GM18499 (cell line): Measurements from ENCODE around the gene SLC35B2.

ENCODE experiments used
- ATAC-seq: cut with Tn5 transposase; IDR thresholded peaks from one replicate; pipeline ENCODE4 v1.9.1; 2021; ENCODE audit warnings: moderate number of reproducible peaks; ENCODE audit not compliant: insufficient read depth, unreplicated experiment

Gene SLC35B2

GRCh38 chr6:44224029-44224964 lies 33.0 kb downstream of the SLC35B2 start:
- ATAC-seq = no peak

- ATAC-seq = no peak
These were observed 33.9 kb downstream of the SLC35B2 start, which contains the start of gene SLC29A1 for GRCh38 chr6:44223319-44224028. TSS of gene SLC29A1 (plus strand) at chr6:44223595. CDS start at chr6:44227314, 3,719 bp downstream.

DNA sequence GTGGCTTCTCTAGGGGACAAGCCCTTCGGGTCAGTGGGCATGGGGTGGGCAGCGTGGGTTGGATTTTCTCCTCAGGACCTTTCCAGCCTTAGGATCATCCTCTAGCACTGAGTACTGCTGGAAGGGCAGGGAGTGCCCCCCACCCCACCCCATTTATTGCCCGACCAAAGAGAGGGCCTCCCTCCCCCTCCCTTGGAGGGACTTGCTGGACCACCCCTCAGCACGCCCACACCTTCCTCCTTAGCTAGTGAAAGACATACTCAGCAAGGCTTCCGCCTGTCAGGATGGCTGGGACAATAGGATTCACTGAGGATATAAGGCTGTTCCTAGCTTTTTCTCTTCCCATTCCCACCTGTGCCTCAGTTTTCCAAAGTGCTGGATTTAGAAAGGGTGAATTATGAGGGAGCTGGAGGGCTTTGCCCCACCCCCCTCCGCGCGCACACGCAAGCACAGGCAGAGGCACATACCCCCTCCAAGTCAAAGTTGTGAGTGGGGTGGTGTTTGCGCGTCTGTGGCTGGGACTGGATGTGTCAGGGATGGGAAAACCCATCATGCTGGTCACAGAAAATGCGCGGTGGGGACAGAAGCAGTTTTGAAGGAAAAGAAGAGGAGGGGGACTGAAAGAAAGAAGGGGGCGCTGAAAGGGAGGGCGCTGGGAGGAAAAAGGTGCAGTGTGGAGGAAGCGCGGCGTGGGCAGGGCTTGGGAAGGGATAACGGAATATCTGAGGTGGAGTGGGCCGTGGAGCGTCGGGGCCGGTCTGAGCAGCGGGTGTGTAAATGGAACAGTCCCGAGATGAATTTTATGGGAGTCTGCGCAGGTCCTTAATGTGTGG lies 34.6 kb downstream of the SLC35B2 start:
- ATAC-seq = no peak

- no peak for ATAC-seq
These were observed 35.4 kb downstream of the SLC35B2 start for GRCh38 chr6:44221961-44222335.

GRCh38 chr6:44221291-44221960 lies 35.9 kb downstream of the SLC35B2 start:
- no peak for ATAC-seq

DNA sequence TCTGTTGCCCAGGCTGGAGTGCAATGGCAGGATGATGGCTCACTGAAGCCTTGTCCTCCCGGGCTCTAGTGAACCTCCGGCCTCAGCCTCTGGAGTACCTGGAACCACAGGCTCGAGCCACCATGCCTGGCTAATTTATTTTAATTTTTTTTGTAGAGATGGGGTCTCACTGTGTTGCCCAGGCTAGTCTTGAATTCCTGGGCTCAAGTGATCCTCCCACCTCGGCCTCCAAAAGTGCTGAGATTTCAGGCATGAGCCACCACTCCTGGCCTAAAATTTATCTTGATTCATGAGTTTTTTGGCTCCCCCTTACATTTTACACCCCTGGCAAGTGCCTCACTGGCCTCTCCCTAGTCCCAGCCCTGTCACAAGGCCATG lies 36.4 kb downstream of the SLC35B2 start:
- ATAC-seq = no peak

DNA sequence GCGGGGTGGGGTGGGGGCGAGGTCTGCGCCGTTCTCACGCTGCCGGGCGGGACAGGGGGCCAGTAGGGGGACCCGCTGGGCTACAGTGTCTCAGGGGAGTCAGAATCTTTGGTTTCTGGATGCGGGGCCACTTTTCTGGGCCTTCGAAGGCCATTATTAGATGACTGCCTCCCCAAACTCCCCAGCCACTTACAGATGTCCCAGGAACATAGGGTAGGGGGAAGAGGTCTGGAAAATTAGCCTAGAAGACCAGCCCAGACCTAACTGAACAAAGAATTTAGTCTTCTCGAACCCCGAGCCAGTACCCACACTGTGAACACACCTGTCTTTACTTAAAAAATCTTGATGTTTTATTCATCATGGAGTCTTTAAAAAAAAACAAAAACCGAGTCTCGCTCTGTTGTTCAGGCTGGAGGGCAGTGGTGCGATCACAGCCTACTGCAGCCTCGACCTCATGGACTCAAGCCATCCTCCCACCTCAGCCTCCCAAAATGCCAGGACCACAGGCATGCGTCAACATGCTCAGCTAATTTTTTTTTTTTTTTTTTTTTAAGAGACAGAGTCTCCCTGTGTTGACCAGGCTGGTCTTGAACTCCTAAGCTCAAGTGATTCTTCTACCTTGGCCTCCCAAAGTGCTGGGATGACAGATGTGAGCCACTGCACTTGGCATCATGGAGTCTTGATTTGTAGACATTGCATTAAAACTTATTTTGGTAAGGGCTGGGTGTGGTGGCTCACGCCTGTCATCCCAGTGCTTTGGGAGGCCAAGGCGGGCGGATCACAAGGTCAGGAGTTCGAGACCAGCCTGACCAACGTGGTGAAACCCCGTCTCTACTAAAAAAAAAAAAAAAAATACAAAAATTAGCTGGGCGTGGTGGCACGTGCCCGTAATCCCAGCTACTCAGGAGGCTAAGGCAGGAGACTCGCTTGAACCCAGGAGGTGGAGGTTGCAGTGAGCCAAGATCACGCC lies 37.2 kb downstream of the SLC35B2 start:
- no peak for ATAC-seq

DNA sequence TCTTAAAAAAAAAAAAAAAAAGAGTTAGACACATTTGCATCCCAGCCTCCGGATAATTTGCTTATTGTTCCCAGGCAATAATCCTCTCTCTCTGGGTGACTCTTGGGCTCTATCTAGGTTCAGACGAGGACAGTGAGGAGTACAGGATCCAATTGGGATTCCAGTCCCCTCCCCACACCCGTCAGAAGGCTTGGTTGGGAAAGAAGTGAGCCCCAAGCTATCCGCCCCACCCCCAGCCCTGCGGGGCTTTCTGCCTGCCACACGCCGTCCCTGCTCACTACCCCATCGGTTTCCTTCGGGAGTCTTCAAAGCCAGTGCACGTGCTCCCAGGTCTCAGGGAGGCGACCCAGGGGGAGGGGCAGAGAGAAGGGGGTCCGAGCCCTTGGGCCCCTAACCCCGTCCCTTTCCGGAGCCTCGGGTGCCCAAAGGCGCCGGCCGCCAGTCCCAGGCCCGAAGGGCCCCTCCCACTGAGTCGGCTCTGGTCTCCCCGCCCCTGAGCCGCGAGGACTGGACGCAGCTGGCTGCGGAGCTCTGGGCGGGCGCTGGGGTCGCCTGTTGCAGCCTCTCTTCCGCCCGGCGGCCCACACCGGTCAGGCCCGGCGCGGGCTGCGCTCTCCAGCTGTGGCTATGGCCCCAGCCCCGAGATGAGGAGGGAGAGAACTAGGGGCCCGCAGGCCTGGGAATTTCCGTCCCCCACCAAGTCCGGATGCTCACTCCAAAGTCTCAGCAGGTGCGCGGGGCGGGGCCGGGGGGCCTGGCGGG lies 38.1 kb downstream of the SLC35B2 start:
- ATAC-seq = no peak

- no peak for ATAC-seq
These were observed 39.8 kb downstream of the SLC35B2 start for GRCh38 chr6:44217332-44218143.

DNA sequence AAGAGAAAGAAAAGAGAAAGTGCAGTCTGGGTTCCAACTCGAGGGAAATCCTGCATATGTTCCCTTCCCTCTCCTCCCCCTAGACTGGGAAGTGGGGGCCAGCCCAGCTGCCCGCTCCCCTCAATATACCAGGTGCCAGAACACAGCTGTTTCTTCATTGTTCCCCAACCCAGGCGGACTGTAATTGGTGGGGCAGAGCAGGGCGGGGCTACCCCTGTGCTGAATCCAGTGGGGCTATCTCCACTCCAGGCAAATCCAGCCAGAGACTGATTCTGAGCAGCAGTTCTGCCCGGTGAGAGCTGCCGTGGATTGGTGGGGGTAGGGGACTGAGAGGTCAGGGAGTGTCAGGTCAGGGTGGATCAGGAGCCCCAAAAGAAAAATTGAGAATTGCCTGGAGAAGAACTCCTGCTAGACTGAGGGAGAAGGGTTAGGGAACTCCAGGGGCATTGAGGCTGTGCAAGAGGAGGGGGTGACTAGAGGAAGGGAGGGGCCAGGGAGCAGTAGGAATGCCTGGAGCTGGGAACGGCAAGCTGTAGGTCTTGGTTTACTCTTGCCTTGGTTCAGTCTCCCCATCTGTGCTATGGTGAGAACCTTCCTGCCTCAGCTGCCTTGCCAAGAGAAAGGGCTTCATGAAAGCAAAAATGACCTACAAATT lies 40.5 kb downstream of the SLC35B2 start, which contains the start of gene MYMX:
TSS of gene MYMX (plus strand) at position 250 of the 655 bp plus-strand sequence. CDS start 546 bp downstream, outside the sequence.
- no peak for ATAC-seq

DNA sequence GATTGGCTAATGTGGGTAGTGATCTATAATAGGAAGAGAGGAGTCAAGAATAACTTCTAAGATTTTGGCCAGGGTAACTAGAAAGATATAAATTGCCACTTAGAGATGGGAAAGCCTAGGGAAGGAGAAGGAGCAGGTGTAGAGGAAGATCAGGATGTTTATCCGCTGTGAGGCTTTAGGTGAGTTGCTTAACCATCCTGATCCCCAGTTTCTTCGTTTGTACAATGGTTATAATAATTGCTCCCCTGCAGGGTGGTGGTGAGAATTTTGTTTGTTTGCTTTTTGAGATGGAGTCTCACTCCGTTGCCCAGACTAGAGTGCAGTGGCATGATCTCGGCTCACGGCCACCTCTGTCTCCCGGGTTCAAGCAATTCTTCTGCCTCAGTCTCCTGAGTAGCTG lies 43.0 kb downstream of the SLC35B2 start:
- ATAC-seq = no peak

DNA sequence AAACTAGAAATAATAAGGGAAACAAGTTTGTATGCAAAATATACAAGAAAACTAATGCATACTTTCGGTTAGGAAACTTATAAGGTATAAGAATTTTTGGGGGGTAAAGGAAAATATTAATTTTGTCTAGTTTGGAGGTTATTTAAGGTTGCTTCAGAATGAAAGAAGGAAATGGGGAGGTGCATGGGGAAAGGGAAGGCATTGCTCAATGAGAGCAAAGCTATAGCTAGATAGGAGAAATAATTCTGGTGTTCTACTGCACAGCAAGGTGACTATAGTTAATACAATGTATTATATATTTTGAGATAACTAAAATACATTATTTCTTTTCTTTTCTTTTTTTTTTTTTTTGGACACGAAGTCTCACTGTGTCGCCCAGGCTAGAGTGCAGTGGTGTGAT lies 46.0 kb downstream of the SLC35B2 start:
- no peak for ATAC-seq

DNA sequence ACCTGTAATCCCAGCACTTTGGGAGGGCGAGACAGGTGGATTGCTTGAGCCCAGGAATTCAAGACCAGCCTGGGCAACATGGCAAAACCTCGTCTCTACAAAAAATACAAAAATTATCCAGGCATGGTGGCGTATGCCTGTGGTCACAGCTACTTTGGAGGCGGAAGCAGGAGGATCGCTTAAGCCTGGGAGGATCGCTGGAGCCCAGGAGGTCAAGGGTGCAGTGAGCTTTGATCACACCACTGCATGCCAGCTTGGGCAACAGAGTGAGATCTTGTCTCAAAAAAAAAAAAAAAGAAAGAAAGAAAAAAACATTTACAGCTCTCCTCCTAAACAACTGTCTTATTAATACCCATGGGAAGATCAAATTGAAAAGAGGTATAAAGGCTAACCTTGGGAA lies 49.4 kb downstream of the SLC35B2 start:
- ATAC-seq = no peak
